Panc1 (cell line): ENCODE results near the gene SLCO2B1. TPM values are rescaled to one million over a fixed set of nuclear protein-coding genes. Genes with fewer than 3 reads are reported as not detected.

ENCODE experiments used
- ATAC-seq: fragments of 200-7000 bp; cut with Tn5 transposase; 2 replicates; pipeline ENCODE4 v1.9.1; 2020; ENCODE audit warnings: mild to moderate bottlenecking, moderate library complexity
- BruUV-seq: library from RNA; stranded (reverse); fragments of 400-500 nt; replicated peaks from 2 replicates; lab custom pipeline; 2021; lab: Mats Ljungman, UMichigan
- CTCF ChIA-PET: fragments of 300-600 bp; sonication (Branson Sonifier 250); formaldehyde crosslinking; loops from one replicate; lab custom pipeline; 2022; ENCODE audit warnings: antibody characterized with exemption; lab: Charles Lee
- POLR2A ChIA-PET: fragments of 300-600 bp; sonication (Branson Sonifier 250); formaldehyde crosslinking; loops from one replicate; lab custom pipeline; 2022; ENCODE audit warnings: antibody characterized with exemption; lab: Charles Lee
- DNase-seq: peaks from one replicate; pipeline ENCODE4 v3.0.0-alpha.2; 2010; ENCODE audit warnings: low read depth, low spot score
- H3K27ac ChIP-seq: 2 replicates; pipeline ENCODE4 v1.5.1; 2011; ENCODE audit warnings: mild to moderate bottlenecking, low read length, inconsistent platforms
- H3K27me3 ChIP-seq: fragments of 200-500 bp; sonication (Bioruptor generic); 2 replicates; pipeline ENCODE4 v1.6.0; 2014; ENCODE audit warnings: low read length, inconsistent platforms; ENCODE audit not compliant: control insufficient read depth, insufficient read depth
- H3K36me3 ChIP-seq: fragments of 200-500 bp; sonication (Bioruptor generic); 2 replicates; pipeline ENCODE4 v1.5.1; 2014; ENCODE audit warnings: inconsistent platforms, mild to moderate bottlenecking, low read length, moderate library complexity; ENCODE audit not compliant: control insufficient read depth, insufficient read depth
- H3K4me1 ChIP-seq: 2 replicates; pipeline ENCODE4 v1.5.1; 2011; ENCODE audit warnings: inconsistent platforms, mild to moderate bottlenecking, low read length, moderate library complexity; ENCODE audit not compliant: control insufficient read depth, insufficient read depth
- H3K4me3 ChIP-seq, 2 experiments: 2 replicates each; pipeline ENCODE4 v1.5.1; 2011 to 2012; ENCODE audit warnings: low read depth in 2 of 2, low read length in 2 of 2, mild to moderate bottlenecking in 2 of 2, inconsistent platforms in 1 of 2, moderate library complexity in 1 of 2
- H3K9me3 ChIP-seq: fragments of 200-500 bp; sonication (Bioruptor generic); 2 replicates; pipeline ENCODE4 v1.5.1; 2014; ENCODE audit warnings: low read depth, mild to moderate bottlenecking, inconsistent platforms, low read length, moderate library complexity; ENCODE audit not compliant: control insufficient read depth, insufficient read depth
- POLR2AphosphoS5 ChIP-seq: IDR thresholded peaks from 2 replicates; pipeline ENCODE4 v1.6.1; 2012; ENCODE audit warnings: mild to moderate bottlenecking, low read depth, low read length, moderate library complexity
- SIN3A ChIP-seq: IDR thresholded peaks from 2 replicates; pipeline ENCODE4 v1.6.1; 2012; ENCODE audit warnings: low read depth, mild to moderate bottlenecking, low read length, moderate library complexity, borderline replicate concordance; ENCODE audit not compliant: insufficient read depth
- TCF7L2 ChIP-seq: IDR thresholded peaks from 2 replicates; pipeline ENCODE4 v1.6.1; 2011; ENCODE audit warnings: mild to moderate bottlenecking, low read depth, low read length, inconsistent platforms
- in situ Hi-C: cut with HindIII; loops from 2 replicates; pipeline ENCODE4 v1.10.0; 2016; ENCODE audit warnings: low sequenced_read_pairs, low pct_unique_long_range_greater_than_20kb
- intact Hi-C: fragments of 100-400 bp; cut with micrococcal nuclease; formaldehyde crosslinking; loops from one replicate; pipeline ENCODE4 v1.10.0; 2022; ENCODE audit not compliant: unreplicated experiment
- total RNA-seq: library from RNA; stranded (reverse); gene quantifications from one replicate; pipeline ENCODE4 v1.2.1, GENCODE V29; 2021; ENCODE audit not compliant: unreplicated experiment
- TF ChIP-seq, protein P1 (sequence below), 2 experiments: IDR thresholded peaks; 2 replicates each; pipeline ENCODE4 v1.6.1; 2011 to 2012; ENCODE audit warnings: low read depth in 2 of 2, control low read depth in 1 of 2, low read length in 1 of 2, mild to moderate bottlenecking in 1 of 2, moderate library complexity in 1 of 2; ENCODE audit not compliant: insufficient read depth in 1 of 2
- TF ChIP-seq, protein P2 (sequence below): fragments of 450-650 bp; IDR thresholded peaks from 2 replicates; pipeline ENCODE4 v1.5.1; 2017; ENCODE audit warnings: mild to moderate bottlenecking

Gene SLCO2B1
- total RNA-seq, 1 experiment from 2014 or later, result 0.77 TPM

DNA sequence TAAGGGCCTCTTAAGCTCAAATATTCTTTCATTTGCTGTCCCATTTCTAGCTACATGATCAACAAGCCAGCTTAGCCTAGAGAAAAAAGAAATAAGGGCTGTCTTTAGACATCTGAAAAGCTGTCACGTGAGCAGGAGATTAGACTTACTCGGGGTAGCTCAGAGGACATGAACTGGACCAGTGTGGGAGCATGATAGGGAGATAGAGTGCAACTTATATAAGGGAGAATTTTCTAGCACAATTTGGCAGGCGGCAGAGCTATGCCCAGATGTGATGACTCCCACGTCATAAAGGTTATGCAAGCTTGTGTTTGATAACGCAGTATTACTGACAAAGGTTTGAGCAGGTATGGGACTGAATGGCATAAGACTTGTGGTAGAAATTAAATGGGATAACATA is 61.5 kb downstream of the SLCO2B1 start:
- BruUV-seq, result no TSS peak
- DNase-seq, result no peak
- in situ Hi-C loops (loop anchor here (25.0 kb wide), 2 partner anchors 100 to 300 kb away; no protein-coding TSS in a partner anchor), intact Hi-C loops (no loop called here)
- peaks cover 18% of the 10 kb centered on the region for H3K27me3 ChIP-seq
- CTCF ChIA-PET, result interaction anchor here (1.6 kb wide), 1 partner anchor 72 kb away, joined by 5 read pairs; no protein-coding TSS in a partner anchor
- no peaks in the 10 kb centered on the region for H3K4me1 ChIP-seq
- no peak overlapping the region for H3K27ac ChIP-seq
- no peaks in the 10 kb centered on the region for H3K9me3 ChIP-seq
- POLR2A ChIA-PET, result no interaction called here
- no peak for ATAC-seq
- no peak for TF ChIP-seq SIN3A
- TF ChIP-seq POLR2AphosphoS5, result no peak
- TF ChIP-seq TCF7L2, result no peak
- TF ChIP-seq, protein P1, sequence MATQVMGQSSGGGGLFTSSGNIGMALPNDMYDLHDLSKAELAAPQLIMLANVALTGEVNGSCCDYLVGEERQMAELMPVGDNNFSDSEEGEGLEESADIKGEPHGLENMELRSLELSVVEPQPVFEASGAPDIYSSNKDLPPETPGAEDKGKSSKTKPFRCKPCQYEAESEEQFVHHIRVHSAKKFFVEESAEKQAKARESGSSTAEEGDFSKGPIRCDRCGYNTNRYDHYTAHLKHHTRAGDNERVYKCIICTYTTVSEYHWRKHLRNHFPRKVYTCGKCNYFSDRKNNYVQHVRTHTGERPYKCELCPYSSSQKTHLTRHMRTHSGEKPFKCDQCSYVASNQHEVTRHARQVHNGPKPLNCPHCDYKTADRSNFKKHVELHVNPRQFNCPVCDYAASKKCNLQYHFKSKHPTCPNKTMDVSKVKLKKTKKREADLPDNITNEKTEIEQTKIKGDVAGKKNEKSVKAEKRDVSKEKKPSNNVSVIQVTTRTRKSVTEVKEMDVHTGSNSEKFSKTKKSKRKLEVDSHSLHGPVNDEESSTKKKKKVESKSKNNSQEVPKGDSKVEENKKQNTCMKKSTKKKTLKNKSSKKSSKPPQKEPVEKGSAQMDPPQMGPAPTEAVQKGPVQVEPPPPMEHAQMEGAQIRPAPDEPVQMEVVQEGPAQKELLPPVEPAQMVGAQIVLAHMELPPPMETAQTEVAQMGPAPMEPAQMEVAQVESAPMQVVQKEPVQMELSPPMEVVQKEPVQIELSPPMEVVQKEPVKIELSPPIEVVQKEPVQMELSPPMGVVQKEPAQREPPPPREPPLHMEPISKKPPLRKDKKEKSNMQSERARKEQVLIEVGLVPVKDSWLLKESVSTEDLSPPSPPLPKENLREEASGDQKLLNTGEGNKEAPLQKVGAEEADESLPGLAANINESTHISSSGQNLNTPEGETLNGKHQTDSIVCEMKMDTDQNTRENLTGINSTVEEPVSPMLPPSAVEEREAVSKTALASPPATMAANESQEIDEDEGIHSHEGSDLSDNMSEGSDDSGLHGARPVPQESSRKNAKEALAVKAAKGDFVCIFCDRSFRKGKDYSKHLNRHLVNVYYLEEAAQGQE (IDR thresholded peaks at IDR 0.05; ENCODE audit: insufficient read depth in 1 of 2, low read depth in 2 of 2, low read length in 1 of 2), result no peak
- TF ChIP-seq, protein P2, sequence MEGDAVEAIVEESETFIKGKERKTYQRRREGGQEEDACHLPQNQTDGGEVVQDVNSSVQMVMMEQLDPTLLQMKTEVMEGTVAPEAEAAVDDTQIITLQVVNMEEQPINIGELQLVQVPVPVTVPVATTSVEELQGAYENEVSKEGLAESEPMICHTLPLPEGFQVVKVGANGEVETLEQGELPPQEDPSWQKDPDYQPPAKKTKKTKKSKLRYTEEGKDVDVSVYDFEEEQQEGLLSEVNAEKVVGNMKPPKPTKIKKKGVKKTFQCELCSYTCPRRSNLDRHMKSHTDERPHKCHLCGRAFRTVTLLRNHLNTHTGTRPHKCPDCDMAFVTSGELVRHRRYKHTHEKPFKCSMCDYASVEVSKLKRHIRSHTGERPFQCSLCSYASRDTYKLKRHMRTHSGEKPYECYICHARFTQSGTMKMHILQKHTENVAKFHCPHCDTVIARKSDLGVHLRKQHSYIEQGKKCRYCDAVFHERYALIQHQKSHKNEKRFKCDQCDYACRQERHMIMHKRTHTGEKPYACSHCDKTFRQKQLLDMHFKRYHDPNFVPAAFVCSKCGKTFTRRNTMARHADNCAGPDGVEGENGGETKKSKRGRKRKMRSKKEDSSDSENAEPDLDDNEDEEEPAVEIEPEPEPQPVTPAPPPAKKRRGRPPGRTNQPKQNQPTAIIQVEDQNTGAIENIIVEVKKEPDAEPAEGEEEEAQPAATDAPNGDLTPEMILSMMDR, result no peak
- H3K36me3 ChIP-seq, result no peaks in the 10 kb centered on the region
- H3K4me3 ChIP-seq, result no peak overlapping the region

DNA sequence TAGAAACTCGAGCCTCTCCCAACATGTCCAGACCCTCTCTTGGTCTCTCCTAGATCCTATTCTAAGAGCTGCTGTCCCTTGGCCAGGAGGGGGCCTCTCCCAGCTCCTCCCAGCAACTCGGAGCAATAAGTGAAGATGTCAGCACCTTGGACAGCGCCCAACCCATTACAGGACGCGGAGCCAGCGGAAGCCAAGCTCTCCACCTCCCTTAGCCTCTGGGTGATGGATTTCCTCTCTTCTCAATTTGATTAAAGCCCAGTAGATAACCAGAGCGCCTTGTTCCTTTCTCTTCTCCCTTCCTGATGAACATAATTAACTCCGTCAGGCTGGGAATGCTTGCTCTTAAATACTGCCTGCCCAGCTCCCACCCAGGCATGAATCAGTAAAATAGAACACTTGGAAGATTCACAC is 63.5 kb downstream of the SLCO2B1 start:
- CTCF ChIA-PET, result interaction anchor here (0.6 to 1.3 kb wide), 3 partner anchors 28 to 74 kb away, joined by 3 to 8 read pairs (median 3); no protein-coding TSS in a partner anchor
- BruUV-seq, result no TSS peak
- no peak for TF ChIP-seq SIN3A
- TF ChIP-seq, protein P1 (IDR thresholded peaks at IDR 0.05; ENCODE audit: insufficient read depth in 1 of 2, low read depth in 2 of 2, low read length in 1 of 2), result peak; percentile 100
- no peak for TF ChIP-seq TCF7L2
- POLR2A ChIA-PET, result no interaction called here
- H3K9me3 ChIP-seq, result no peaks in the 10 kb centered on the region
- DNase-seq, result no peak
- H3K27ac ChIP-seq, result no peak overlapping the region
- no peaks in the 10 kb centered on the region for H3K36me3 ChIP-seq
- peaks cover 3% of the 10 kb centered on the region for H3K27me3 ChIP-seq
- in situ Hi-C loops (loop anchor here (25.0 kb wide), 2 partner anchors 102 to 302 kb away; no protein-coding TSS in a partner anchor), intact Hi-C loops (no loop called here)
- no peaks in the 10 kb centered on the region for H3K4me1 ChIP-seq
- no peak overlapping the region for H3K4me3 ChIP-seq
- ATAC-seq, result peak; percentile 78
